Upper lobe of left lung (tissue), 6 donors: Measurements from ENCODE around the gene TCF23. TPM values are rescaled to one million over a fixed set of nuclear protein-coding genes. Genes with fewer than 3 reads are reported as not detected.
A peak's percentile ranks its signal among the peaks of the same experiment; 100 is the strongest.

Source experiments
- ATAC-seq, 2 donors: fragments of 200-7000 bp; cut with Tn5 transposase; one replicate each; pipeline ENCODE4 v1.9.1; 2022; ENCODE audit warnings: mild to moderate bottlenecking in 2 of 2, moderate library complexity in 2 of 2; ENCODE audit not compliant: low FRiP score in 2 of 2
- DNase-seq, 2 donors: peaks; one replicate each; pipeline ENCODE4 v3.0.0-alpha.2; 2019 to 2020
- H3K27ac ChIP-seq, 4 donors: fragments of 200-600 bp; sonication (generic); one replicate each; pipeline ENCODE4 v1.5.1; 2016 to 2019
- H3K27me3 ChIP-seq, 4 donors: fragments of 200-600 bp; sonication (generic); one replicate each; pipeline ENCODE4 v1.5.1; 2017 to 2019
- H3K36me3 ChIP-seq, 4 donors: fragments of 200-600 bp; sonication (generic); one replicate each; pipeline ENCODE4 v1.5.1; 2016 to 2019
- H3K4me1 ChIP-seq, 4 donors: fragments of 200-600 bp; sonication (generic); one replicate each; pipeline ENCODE4 v1.5.1; 2018 to 2019
- H3K4me3 ChIP-seq, 4 donors: fragments of 200-600 bp; sonication (generic); one replicate each; pipeline ENCODE4 v1.5.1; 2017 to 2019; ENCODE audit warnings: mild to moderate bottlenecking in 2 of 4, moderate library complexity in 1 of 4
- H3K9me3 ChIP-seq, 4 donors: fragments of 200-600 bp; sonication (generic); one replicate each; pipeline ENCODE4 v1.5.1; 2018 to 2019
- CTCF ChIP-seq, 6 experiments: fragments of 450-650 bp in 4 of 6; fragments of 200-600 bp in 2 of 6; sonication (generic) in 2 of 6; IDR thresholded peaks; one replicate each; pipeline ENCODE4 v1.5.1; 2016 to 2019; ENCODE audit warnings: antibody characterized with exemption in 6 of 6
- EP300 ChIP-seq, 4 donors: sonication (generic); formaldehyde crosslinking; IDR thresholded peaks; one replicate each; pipeline ENCODE4 v1.5.1; 2017; ENCODE audit warnings: antibody characterized with exemption in 4 of 4, control low read depth in 2 of 4
- POLR2A ChIP-seq, 4 donors: fragments of 450-650 bp; IDR thresholded peaks; one replicate each; pipeline ENCODE4 v1.5.1; 2016 to 2017; ENCODE audit warnings: antibody characterized with exemption in 4 of 4, mild to moderate bottlenecking in 2 of 4
- POLR2AphosphoS5 ChIP-seq, 2 donors: sonication (generic); formaldehyde crosslinking; IDR thresholded peaks; one replicate each; pipeline ENCODE4 v1.5.1; 2017; ENCODE audit warnings: antibody characterized with exemption in 2 of 2
- WGBS, 2 donors: methylation state at CpG; one replicate each; pipeline ENCODE4 v1.1.5; 2017 to 2018; 5-methylcytosine and 5-hydroxymethylcytosine counted together
- total RNA-seq, 6 donors: library from RNA; depleted of rRNA in 4 of 6; stranded (reverse); fragments of >200 nt in 4 of 6; gene quantifications; one replicate each; pipeline versions ENCODE4 v1.1.0 to v1.2.1, GENCODE V29; 2016 to 2021
- donor health status: DM: no; HTN: no; CAD: no; lungs with moderate emphysema.
- donor health status: DM: no; HTN: yes; CAD: no; lungs with severe emphysema.

The TCF23 gene
- total RNA-seq, 6 donors from 2014 or later = 0.13 to 0.20 TPM; not detected in 4

- peak within 1 kb of the TSS; percentile 86 to 100 (median 92) for H3K4me3 ChIP-seq
- TF ChIP-seq EP300 (IDR thresholded peaks at IDR 0.05) (no peak), CTCF (IDR thresholded peaks at IDR 0.05) (peak in 1 of 6 experiments; percentile 32), POLR2A (IDR thresholded peaks at IDR 0.05) (peak in 3 of 4 donors; percentile 62 to 95 (median 80)), POLR2AphosphoS5 (IDR thresholded peaks at IDR 0.05) (peak; percentile 90 to 94)
- peaks cover 9 to 22% (median 13%) of the 10 kb centered on the region in 4 donors for H3K4me1 ChIP-seq
- DNase-seq (peak; percentile 96 to 100), ATAC-seq (peak; percentile 94 to 97)
- H3K36me3 ChIP-seq = peaks cover 0 to 36% (median 28%) of the 10 kb centered on the region in 4 donors
- no peaks in the 10 kb centered on the region for H3K27me3 ChIP-seq
- WGBS, 2 donors = 0% methylated on average over 2 to 49 of the region's 86 CpGs
- H3K27ac ChIP-seq = peak within 1 kb of the TSS; percentile 83 to 96 (median 89)
- no peaks in the 10 kb centered on the region for H3K9me3 ChIP-seq
Observed at GRCh38 chr2:27133905-27134780, 14.7 kb upstream of the TCF23 start, which contains the start of gene PREB. TSS of gene PREB (minus strand) at chr2:27134636. CDS start at chr2:27134421, 215 bp downstream.

- peaks cover 9 to 22% (median 13%) of the 10 kb centered on the region in 4 donors for H3K4me1 ChIP-seq
- peaks cover 0 to 30% (median 25%) of the 10 kb centered on the region in 4 donors for H3K36me3 ChIP-seq
- no peak for ATAC-seq
- peak overlapping the region in 3 of 4 donors; percentile 85 to 96 (median 93) for H3K27ac ChIP-seq
- TF ChIP-seq POLR2A (IDR thresholded peaks at IDR 0.05) (peak in 1 of 4 donors; percentile 4), POLR2AphosphoS5 (IDR thresholded peaks at IDR 0.05) (no peak), EP300 (IDR thresholded peaks at IDR 0.05) (no peak), CTCF (IDR thresholded peaks at IDR 0.05) (no peak)
- WGBS, 2 donors = 56 to 92% methylated on average over 14 to 33 of the region's 33 CpGs
- no peaks in the 10 kb centered on the region for H3K27me3 ChIP-seq
- DNase-seq = no peak
- no peaks in the 10 kb centered on the region for H3K9me3 ChIP-seq
- peak overlapping the region in 3 of 4 donors; percentile 86 to 100 (median 87) for H3K4me3 ChIP-seq
Observed at GRCh38 chr2:27134781-27135477, 13.9 kb upstream of the TCF23 start.

- Histone ChIP-seq H3K9me3 (no peaks in the 10 kb centered on the region), H3K36me3 (peaks cover 0 to 24% (median 21%) of the 10 kb centered on the region in 4 donors), H3K27me3 (no peaks in the 10 kb centered on the region), H3K4me3 (no peak overlapping the region), H3K27ac (no peak overlapping the region), H3K4me1 (peaks cover 9 to 22% (median 13%) of the 10 kb centered on the region in 4 donors)
- ATAC-seq (no peak), DNase-seq (no peak)
- no peak for TF ChIP-seq EP300 (IDR thresholded peaks at IDR 0.05)
- TF ChIP-seq POLR2AphosphoS5 (IDR thresholded peaks at IDR 0.05) = no peak
- TF ChIP-seq POLR2A (IDR thresholded peaks at IDR 0.05) = no peak
- TF ChIP-seq CTCF (IDR thresholded peaks at IDR 0.05) = no peak
- 75 to 91% methylated on average over 11 of the region's 12 CpGs for WGBS, 2 donors
Observed at GRCh38 chr2:27135478-27135955, 13.3 kb upstream of the TCF23 start.

- peaks cover 0 to 12% (median 8%) of the 10 kb centered on the region in 4 donors for H3K36me3 ChIP-seq
- no peaks in the 10 kb centered on the region for H3K27me3 ChIP-seq
- WGBS, 2 donors = 93 to 94% methylated on average over 3 to 7 of the region's 7 CpGs
- peaks cover 9 to 22% (median 13%) of the 10 kb centered on the region in 4 donors for H3K4me1 ChIP-seq
- DNase-seq (no peak), ATAC-seq (no peak)
- no peak overlapping the region for H3K27ac ChIP-seq
- TF ChIP-seq EP300 (IDR thresholded peaks at IDR 0.05) = no peak
- TF ChIP-seq POLR2AphosphoS5 (IDR thresholded peaks at IDR 0.05) = no peak
- TF ChIP-seq CTCF (IDR thresholded peaks at IDR 0.05) = no peak
- no peak for TF ChIP-seq POLR2A (IDR thresholded peaks at IDR 0.05)
- H3K4me3 ChIP-seq = no peak overlapping the region
- no peaks in the 10 kb centered on the region for H3K9me3 ChIP-seq
Observed at GRCh38 chr2:27136751-27137150, 12.1 kb upstream of the TCF23 start.
